G401.6 (cell line): ENCODE data around the gene MAP2K5.

ENCODE experiments used
- FAIRE-seq: peaks from 2 replicates; lab custom pipeline; 2012; peaks lifted over from hg19 to GRCh38; lab: Jason Lieb, UNC

MAP2K5 gene

GRCh38 chr15:67840749-67841512 lies 298.4 kb downstream of the MAP2K5 start:
- FAIRE-seq: no peak

- no peak for FAIRE-seq
Observed at GRCh38 chr15:67841513-67841762, 298.9 kb downstream of the MAP2K5 start.

GRCh38 chr15:67843092-67843501 lies 300.6 kb downstream of the MAP2K5 start:
- no peak for FAIRE-seq

- peak; percentile 95 for FAIRE-seq
Observed at GRCh38 chr15:67843571-67844387, 301.3 kb downstream of the MAP2K5 start.

- FAIRE-seq: no peak
Observed at GRCh38 chr15:67845974-67846373, 303.5 kb downstream of the MAP2K5 start.

GRCh38 chr15:67849538-67849937 lies 307.0 kb downstream of the MAP2K5 start:
- FAIRE-seq: no peak

- no peak for FAIRE-seq
Observed at GRCh38 chr15:67850336-67850735, 307.8 kb downstream of the MAP2K5 start.

- FAIRE-seq: no peak
Observed at GRCh38 chr15:67850994-67851571, 308.6 kb downstream of the MAP2K5 start.

- no peak for FAIRE-seq
Observed at GRCh38 chr15:67852418-67852817, 309.9 kb downstream of the MAP2K5 start.

GRCh38 chr15:67853454-67853853 lies 311.0 kb downstream of the MAP2K5 start:
- no peak for FAIRE-seq

- FAIRE-seq: no peak
Observed at GRCh38 chr15:67854358-67854757, 311.9 kb downstream of the MAP2K5 start.

- FAIRE-seq: no peak
Observed at GRCh38 chr15:67855842-67856241, 313.3 kb downstream of the MAP2K5 start.
